ENCODE results near the gene RPS23.
A peak's percentile ranks its signal among the peaks of the same experiment; 100 is the strongest.
"Not testable (repeated sequence)": the region's sequence is repeated elsewhere in the genome, so short reads cannot be mapped to it uniquely, and the experiment has no call there.

The RPS23 gene

DNA sequence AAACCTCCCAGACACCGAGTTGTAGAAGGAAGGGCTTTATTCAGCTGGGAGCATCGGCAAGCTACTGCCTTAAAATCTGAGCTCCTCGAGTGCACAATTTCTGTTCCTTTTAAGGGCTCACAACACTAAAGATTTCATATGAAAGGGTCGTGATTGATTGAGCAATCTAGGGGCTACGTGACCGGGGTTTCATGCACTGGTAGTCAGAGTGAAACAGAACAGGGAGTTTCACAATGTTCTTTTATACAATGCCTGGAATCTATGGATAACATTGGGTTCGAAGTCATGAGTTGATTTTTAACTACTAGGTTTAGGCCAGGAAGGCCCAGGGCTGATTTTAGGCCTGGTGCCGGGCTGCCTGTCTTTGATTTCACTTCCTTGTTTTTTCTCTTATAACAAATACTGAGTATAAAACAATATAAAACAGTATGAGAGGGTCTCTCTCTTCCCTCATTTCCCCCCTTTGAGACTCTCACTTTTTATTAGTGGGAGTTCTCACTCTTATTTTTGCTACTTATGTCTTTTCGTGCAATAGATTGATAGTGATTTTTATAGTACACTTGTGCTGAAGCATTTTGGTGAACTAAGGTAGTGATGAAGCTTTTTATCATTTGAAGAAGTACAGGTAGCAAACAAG lies 10.7 kb downstream of the RPS23 start:
- in situ Hi-C loops (cut with MboI; ENCODE audit: low sequenced_read_pairs, unreplicated experiment); DNase-seq (ENCODE audit: low spot score): not testable (repeated sequence)

DNA sequence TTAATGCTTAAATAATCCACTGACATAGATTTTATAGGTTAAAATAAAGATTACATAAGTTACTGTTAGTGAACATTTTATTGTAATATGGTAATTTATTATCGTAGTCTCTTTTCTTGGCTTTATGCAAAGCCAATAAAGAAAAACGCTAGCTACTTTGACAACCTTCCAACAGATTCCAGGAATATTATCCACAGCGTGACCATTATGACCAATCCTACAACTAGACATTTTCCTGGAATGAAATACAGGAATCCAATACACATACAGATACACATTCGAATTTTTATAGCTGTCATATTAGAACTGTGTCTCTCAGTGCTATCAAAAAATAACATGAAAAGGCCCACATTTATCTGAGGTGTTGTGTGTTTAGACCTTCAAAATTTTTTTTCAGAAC lies 13.1 kb downstream of the RPS23 start:
- in situ Hi-C loops (cut with MboI; ENCODE audit: low sequenced_read_pairs, unreplicated experiment) = no loop called here
- DNase-seq (ENCODE audit: low spot score) = no peak
- no peak for TF ChIP-seq CTCF (IDR thresholded peaks at IDR 0.05; ENCODE audit: borderline replicate concordance, control extremely low read depth, extremely low read depth, insufficient read depth, missing control alignments)

GRCh38 chr5:82259172-82259800 lies 18.9 kb downstream of the RPS23 start:
- in situ Hi-C loops (cut with MboI; ENCODE audit: low sequenced_read_pairs, unreplicated experiment) = no loop called here
- TF ChIP-seq CTCF (IDR thresholded peaks at IDR 0.05; ENCODE audit: borderline replicate concordance, control extremely low read depth, extremely low read depth, insufficient read depth, missing control alignments) = peak; percentile 33
- peak; percentile 31 for DNase-seq (ENCODE audit: low spot score)

- TF ChIP-seq CTCF (IDR thresholded peaks at IDR 0.05; ENCODE audit: borderline replicate concordance, control extremely low read depth, extremely low read depth, insufficient read depth, missing control alignments) = no peak
- in situ Hi-C loops (cut with MboI; ENCODE audit: low sequenced_read_pairs, unreplicated experiment) = no loop called here
These were observed 20.4 kb downstream of the RPS23 start for GRCh38 chr5:82257729-82258128.

DNA sequence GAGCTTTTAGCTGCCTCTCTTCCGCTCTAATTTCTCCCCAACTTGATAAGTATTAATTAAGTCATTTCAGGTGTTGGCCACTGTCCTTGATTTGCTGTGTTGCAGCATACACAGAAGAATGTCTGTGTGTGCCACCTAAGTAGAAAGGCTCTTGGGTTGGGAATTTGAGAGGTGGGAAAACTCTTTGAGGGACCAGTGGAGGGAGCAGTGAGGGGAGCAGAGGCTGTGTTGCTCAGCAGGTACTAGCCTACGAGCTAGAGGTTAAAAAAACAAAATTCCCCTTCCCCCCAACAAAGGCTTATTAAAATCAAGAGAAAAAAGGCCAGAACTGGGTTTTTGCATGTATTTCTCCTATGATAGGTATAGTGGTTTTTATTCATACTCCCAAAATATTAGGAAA lies 20.9 kb downstream of the RPS23 start:
- DNase-seq (ENCODE audit: low spot score) = no peak
- in situ Hi-C loops (cut with MboI; ENCODE audit: low sequenced_read_pairs, unreplicated experiment) = no loop called here
- TF ChIP-seq CTCF (IDR thresholded peaks at IDR 0.05; ENCODE audit: borderline replicate concordance, control extremely low read depth, extremely low read depth, insufficient read depth, missing control alignments) = no peak

More at GRCh38 chr5:82257729-82258128, 20.4 kb downstream of the RPS23 start:
- no peak for DNase-seq (ENCODE audit: low spot score)

- DNase-seq (ENCODE audit: low spot score) = no peak
- no peak for TF ChIP-seq CTCF (IDR thresholded peaks at IDR 0.05; ENCODE audit: borderline replicate concordance, control extremely low read depth, extremely low read depth, insufficient read depth, missing control alignments)
- in situ Hi-C loops (cut with MboI; ENCODE audit: low sequenced_read_pairs, unreplicated experiment) = no loop called here
These were observed 22.3 kb downstream of the RPS23 start for GRCh38 chr5:82255844-82256243.

GRCh38 chr5:82252744-82253143 lies 25.4 kb downstream of the RPS23 start:
- in situ Hi-C loops (cut with MboI; ENCODE audit: low sequenced_read_pairs, unreplicated experiment) = no loop called here
- TF ChIP-seq CTCF (IDR thresholded peaks at IDR 0.05; ENCODE audit: borderline replicate concordance, control extremely low read depth, extremely low read depth, insufficient read depth, missing control alignments) = no peak

More at GRCh38 chr5:82252744-82253143, 25.4 kb downstream of the RPS23 start:
- no peak for DNase-seq (ENCODE audit: low spot score)
